Fibroblast of skin of right quadriceps (primary cell): ENCODE measurements around the gene NFATC2.

Experiments used
- DNase-seq: peaks from one replicate; pipeline ENCODE4 v3.0.0-alpha.2; 2013

NFATC2 gene

GRCh38 chr20:51512645-51513044 lies 29.9 kb downstream of the NFATC2 start:
- no peak for DNase-seq

GRCh38 chr20:51511861-51512619 lies 30.5 kb downstream of the NFATC2 start:
- no peak for DNase-seq

- peak; percentile 70 for DNase-seq
Measured at GRCh38 chr20:51510936-51511605, 31.4 kb downstream of the NFATC2 start.

GRCh38 chr20:51510169-51510568 lies 32.4 kb downstream of the NFATC2 start:
- DNase-seq, result no peak

- no peak for DNase-seq
Measured at GRCh38 chr20:51509208-51509607, 33.3 kb downstream of the NFATC2 start.

- DNase-seq, result no peak
Measured at GRCh38 chr20:51508780-51509179, 33.7 kb downstream of the NFATC2 start.

- DNase-seq, result no peak
Measured at GRCh38 chr20:51508158-51508557, 34.4 kb downstream of the NFATC2 start.

- DNase-seq, result peak; percentile 50
Measured at GRCh38 chr20:51507216-51508036, 35.1 kb downstream of the NFATC2 start.

GRCh38 chr20:51506527-51507215 lies 35.8 kb downstream of the NFATC2 start:
- DNase-seq, result no peak

- no peak for DNase-seq
Measured at GRCh38 chr20:51505566-51505965, 37.0 kb downstream of the NFATC2 start.

- no peak for DNase-seq
Measured at GRCh38 chr20:51503376-51503775, 39.1 kb downstream of the NFATC2 start.

GRCh38 chr20:51500936-51501335 lies 41.6 kb downstream of the NFATC2 start:
- no peak for DNase-seq

- DNase-seq, result no peak
Measured at GRCh38 chr20:51500311-51500710, 42.2 kb downstream of the NFATC2 start.

GRCh38 chr20:51498765-51499540 lies 43.6 kb downstream of the NFATC2 start:
- no peak for DNase-seq

- peak; percentile 11 for DNase-seq
Measured at GRCh38 chr20:51497542-51498467, 44.7 kb downstream of the NFATC2 start.

GRCh38 chr20:51496964-51497363 lies 45.6 kb downstream of the NFATC2 start:
- no peak for DNase-seq

GRCh38 chr20:51495921-51496545 lies 46.5 kb downstream of the NFATC2 start:
- peak; percentile 14 for DNase-seq

GRCh38 chr20:51495291-51495690 lies 47.2 kb downstream of the NFATC2 start:
- peak; percentile 41 for DNase-seq

GRCh38 chr20:51494241-51495110 lies 48.0 kb downstream of the NFATC2 start:
- no peak for DNase-seq
